ENCODE measurements around the gene ASCC1.

GRCh38 chr10:72140850-72141249 lies 75.2 kb downstream of the ASCC1 start:
- TF ChIP-seq, protein P1, sequence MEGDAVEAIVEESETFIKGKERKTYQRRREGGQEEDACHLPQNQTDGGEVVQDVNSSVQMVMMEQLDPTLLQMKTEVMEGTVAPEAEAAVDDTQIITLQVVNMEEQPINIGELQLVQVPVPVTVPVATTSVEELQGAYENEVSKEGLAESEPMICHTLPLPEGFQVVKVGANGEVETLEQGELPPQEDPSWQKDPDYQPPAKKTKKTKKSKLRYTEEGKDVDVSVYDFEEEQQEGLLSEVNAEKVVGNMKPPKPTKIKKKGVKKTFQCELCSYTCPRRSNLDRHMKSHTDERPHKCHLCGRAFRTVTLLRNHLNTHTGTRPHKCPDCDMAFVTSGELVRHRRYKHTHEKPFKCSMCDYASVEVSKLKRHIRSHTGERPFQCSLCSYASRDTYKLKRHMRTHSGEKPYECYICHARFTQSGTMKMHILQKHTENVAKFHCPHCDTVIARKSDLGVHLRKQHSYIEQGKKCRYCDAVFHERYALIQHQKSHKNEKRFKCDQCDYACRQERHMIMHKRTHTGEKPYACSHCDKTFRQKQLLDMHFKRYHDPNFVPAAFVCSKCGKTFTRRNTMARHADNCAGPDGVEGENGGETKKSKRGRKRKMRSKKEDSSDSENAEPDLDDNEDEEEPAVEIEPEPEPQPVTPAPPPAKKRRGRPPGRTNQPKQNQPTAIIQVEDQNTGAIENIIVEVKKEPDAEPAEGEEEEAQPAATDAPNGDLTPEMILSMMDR (IDR thresholded peaks at IDR 0.05) = no peak
- TF ChIP-seq POLR2A (IDR thresholded peaks at IDR 0.05) = no peak
- no peak for TF ChIP-seq EP300 (IDR thresholded peaks at IDR 0.05)

All from sigmoid colon (tissue), 4 donors.